Thyroid gland (tissue), 4 donors: ENCODE results near the gene ARHGEF1.

ENCODE experiments used
- POLR2A ChIP-seq, 2 donors: fragments of 450-650 bp; IDR thresholded peaks; one replicate each; pipeline ENCODE4 v1.6.1; 2017; ENCODE audit warnings: antibody characterized with exemption in 2 of 2, mild to moderate bottlenecking in 2 of 2, moderate library complexity in 1 of 2
- TF ChIP-seq, protein P1 (sequence below), 6 experiments: fragments of 200-600 bp in 3 of 6; fragments of 450-650 bp in 3 of 6; sonication (generic) in 3 of 6; IDR thresholded peaks; one replicate each; pipeline ENCODE4 v1.5.1; 2016 to 2019; ENCODE audit warnings: antibody characterized with exemption in 6 of 6, mild to moderate bottlenecking in 2 of 6, inconsistent platforms in 1 of 6, moderate library complexity in 1 of 6

DNA sequence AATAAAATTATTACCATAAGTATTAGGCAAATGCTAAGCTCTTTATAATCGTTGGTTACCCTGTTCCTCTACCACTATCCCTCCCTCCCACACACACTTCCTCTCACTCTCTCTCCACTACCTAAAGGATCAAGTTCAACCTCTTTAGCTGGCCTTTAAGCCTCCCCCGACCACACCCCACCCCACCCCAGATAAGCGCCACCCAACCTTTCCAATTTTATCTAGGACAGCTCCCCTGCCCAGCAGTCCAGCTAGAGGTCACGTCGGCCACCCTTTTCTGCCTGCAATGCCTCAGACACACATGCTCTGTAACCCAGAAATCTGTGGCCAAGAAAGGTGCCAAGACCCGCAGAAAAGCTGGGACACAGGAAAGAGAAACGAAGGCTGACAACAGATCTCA is 39.6 kb upstream of the ARHGEF1 start:
- TF ChIP-seq, protein P1, sequence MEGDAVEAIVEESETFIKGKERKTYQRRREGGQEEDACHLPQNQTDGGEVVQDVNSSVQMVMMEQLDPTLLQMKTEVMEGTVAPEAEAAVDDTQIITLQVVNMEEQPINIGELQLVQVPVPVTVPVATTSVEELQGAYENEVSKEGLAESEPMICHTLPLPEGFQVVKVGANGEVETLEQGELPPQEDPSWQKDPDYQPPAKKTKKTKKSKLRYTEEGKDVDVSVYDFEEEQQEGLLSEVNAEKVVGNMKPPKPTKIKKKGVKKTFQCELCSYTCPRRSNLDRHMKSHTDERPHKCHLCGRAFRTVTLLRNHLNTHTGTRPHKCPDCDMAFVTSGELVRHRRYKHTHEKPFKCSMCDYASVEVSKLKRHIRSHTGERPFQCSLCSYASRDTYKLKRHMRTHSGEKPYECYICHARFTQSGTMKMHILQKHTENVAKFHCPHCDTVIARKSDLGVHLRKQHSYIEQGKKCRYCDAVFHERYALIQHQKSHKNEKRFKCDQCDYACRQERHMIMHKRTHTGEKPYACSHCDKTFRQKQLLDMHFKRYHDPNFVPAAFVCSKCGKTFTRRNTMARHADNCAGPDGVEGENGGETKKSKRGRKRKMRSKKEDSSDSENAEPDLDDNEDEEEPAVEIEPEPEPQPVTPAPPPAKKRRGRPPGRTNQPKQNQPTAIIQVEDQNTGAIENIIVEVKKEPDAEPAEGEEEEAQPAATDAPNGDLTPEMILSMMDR (IDR thresholded peaks at IDR 0.05): no peak
- TF ChIP-seq POLR2A (IDR thresholded peaks at IDR 0.05): no peak
